Islet precursor cell (in vitro differentiated cells): Measurements from ENCODE around the gene CHD5.

ENCODE experiments used
- DNase-seq: peaks from one replicate; pipeline ENCODE4 v3.0.0-alpha.2; 2018

The CHD5 gene

GRCh38 chr1:6129313-6129712 lies 50.8 kb downstream of the CHD5 start:
- DNase-seq = no peak

GRCh38 chr1:6128276-6129081 lies 51.6 kb downstream of the CHD5 start:
- no peak for DNase-seq

GRCh38 chr1:6127587-6128163 lies 52.4 kb downstream of the CHD5 start:
- DNase-seq = peak; percentile 85

GRCh38 chr1:6126521-6127067 lies 53.5 kb downstream of the CHD5 start:
- no peak for DNase-seq

- no peak for DNase-seq
Observed at GRCh38 chr1:6126028-6126427, 54.1 kb downstream of the CHD5 start.

- no peak for DNase-seq
Observed at GRCh38 chr1:6125366-6125765, 54.8 kb downstream of the CHD5 start.

- DNase-seq = no peak
Observed at GRCh38 chr1:6124746-6125365, 55.3 kb downstream of the CHD5 start.

GRCh38 chr1:6124341-6124740 lies 55.8 kb downstream of the CHD5 start:
- no peak for DNase-seq

GRCh38 chr1:6123816-6124215 lies 56.3 kb downstream of the CHD5 start:
- no peak for DNase-seq

- no peak for DNase-seq
Observed at GRCh38 chr1:6123083-6123482, 57.0 kb downstream of the CHD5 start.

GRCh38 chr1:6121651-6122370 lies 58.3 kb downstream of the CHD5 start:
- no peak for DNase-seq

GRCh38 chr1:6121021-6121421 lies 59.1 kb downstream of the CHD5 start:
- DNase-seq = no peak

GRCh38 chr1:6118415-6118814 lies 61.7 kb downstream of the CHD5 start:
- DNase-seq = no peak

- DNase-seq = no peak
Observed at GRCh38 chr1:6117624-6118023, 62.5 kb downstream of the CHD5 start.

- no peak for DNase-seq
Observed at GRCh38 chr1:6117064-6117463, 63.1 kb downstream of the CHD5 start.

- DNase-seq = no peak
Observed at GRCh38 chr1:6116137-6116536, 64.0 kb downstream of the CHD5 start.

- DNase-seq = no peak
Observed at GRCh38 chr1:6113745-6114144, 66.4 kb downstream of the CHD5 start.

GRCh38 chr1:6113116-6113515 lies 67.0 kb downstream of the CHD5 start:
- no peak for DNase-seq

GRCh38 chr1:6112690-6113005 lies 67.5 kb downstream of the CHD5 start:
- no peak for DNase-seq

- DNase-seq = no peak
Observed at GRCh38 chr1:6111991-6112689, 68.0 kb downstream of the CHD5 start.

GRCh38 chr1:6111571-6111970 lies 68.5 kb downstream of the CHD5 start:
- no peak for DNase-seq

- DNase-seq = no peak
Observed at GRCh38 chr1:6110326-6110725, 69.8 kb downstream of the CHD5 start.

GRCh38 chr1:6109688-6110087 lies 70.4 kb downstream of the CHD5 start:
- DNase-seq = no peak
